Fibroblast of lung (primary cell): ENCODE measurements around the gene ANKRD6. TPM values are rescaled to one million over a fixed set of nuclear protein-coding genes. Genes with fewer than 3 reads are reported as not detected.

Experiments used
- DNase-seq, 2 donors: peaks; one replicate each; pipeline versions ENCODE4 v3.0.0 to v3.0.0-alpha.2; 2010; ENCODE audit warnings: low read depth in 2 of 2
- H2AFZ ChIP-seq: 2 replicates; pipeline ENCODE4 v1.5.1; 2012; ENCODE audit warnings: low read length, control low read depth, inconsistent platforms
- H3K27ac ChIP-seq: 2 replicates; pipeline ENCODE4 v1.5.1; 2011; ENCODE audit warnings: low read length, control low read depth; ENCODE audit not compliant: insufficient read depth
- H3K27me3 ChIP-seq: 2 replicates; pipeline ENCODE4 v1.5.1; 2011; ENCODE audit warnings: mild to moderate bottlenecking, low read length; ENCODE audit not compliant: control insufficient read depth, insufficient read depth
- H3K36me3 ChIP-seq: 2 replicates; pipeline ENCODE4 v1.5.1; 2011; ENCODE audit warnings: low read length; ENCODE audit not compliant: control insufficient read depth, insufficient read depth
- H3K4me1 ChIP-seq: 2 replicates; pipeline ENCODE4 v1.5.1; 2011; ENCODE audit warnings: low read length; ENCODE audit not compliant: control insufficient read depth, insufficient read depth; ENCODE audit errors: extremely low read depth
- H3K4me2 ChIP-seq: 2 replicates; pipeline ENCODE4 v1.5.1; 2011; ENCODE audit warnings: low read length, control low read depth; ENCODE audit not compliant: insufficient read depth; ENCODE audit errors: extremely low read depth
- H3K4me3 ChIP-seq, 4 experiments: fragments of 200-600 bp in 1 of 4; sonication (generic) in 1 of 4; replicated peaks in 1 of 4; 2 replicates each; pipeline ENCODE4 v1.5.1; 2011 to 2016; ENCODE audit warnings: low read length in 4 of 4, low read depth in 3 of 4, mild to moderate bottlenecking in 3 of 4, control low read depth in 2 of 4, inconsistent platforms in 1 of 4, mixed read lengths in 1 of 4; ENCODE audit not compliant: insufficient read depth in 1 of 4; ENCODE audit errors: control extremely low read depth in 1 of 4
- H3K79me2 ChIP-seq: 2 replicates; pipeline ENCODE4 v1.5.1; 2012; ENCODE audit warnings: mild to moderate bottlenecking, low read length, inconsistent platforms; ENCODE audit not compliant: control insufficient read depth, insufficient read depth
- H3K9ac ChIP-seq: 2 replicates; pipeline ENCODE4 v1.5.1; 2011; ENCODE audit warnings: mild to moderate bottlenecking, low read length, control low read depth; ENCODE audit not compliant: insufficient read depth
- H3K9me3 ChIP-seq: 2 replicates; pipeline ENCODE4 v1.5.1; 2012; ENCODE audit warnings: low read depth, low read length; ENCODE audit not compliant: control insufficient read depth, insufficient read depth
- H4K20me1 ChIP-seq: 2 replicates; pipeline ENCODE4 v1.5.1; 2011; ENCODE audit warnings: low read length; ENCODE audit not compliant: control insufficient read depth, insufficient read depth; ENCODE audit errors: extremely low read depth
- EZH2 ChIP-seq: IDR thresholded peaks from 2 replicates; pipeline ENCODE4 v1.5.1; 2012; ENCODE audit warnings: low read length, control low read depth, mild to moderate bottlenecking; ENCODE audit errors: missing control alignments
- polyA plus RNA-seq, 2 donors: library from polyadenylated mRNA; depleted of rRNA in 1 of 2; stranded (reverse) in 1 of 2; unstranded in 1 of 2; fragments of >200 nt; gene quantifications; 2 replicates each; pipeline ENCODE4 v1.2.1, GENCODE V29; 2011 to 2012; ENCODE audit warnings: missing spikeins in 1 of 2
- total RNA-seq: library from RNA; depleted of rRNA; stranded (reverse); fragments of >200 nt; gene quantifications from 2 replicates; pipeline ENCODE4 v1.2.1, GENCODE V29; 2014
- TF ChIP-seq, protein P1 (sequence below), 2 donors: IDR thresholded peaks in 1 of 2; conservative IDR thresholded peaks in 1 of 2; 1 replicate in 1 of 2; 2 replicates in 1 of 2; pipeline ENCODE4 v1.5.1; 2011 to 2012; ENCODE audit warnings: low read length in 2 of 2, control low read depth in 1 of 2, inconsistent platforms in 1 of 2, low read depth in 1 of 2, mild to moderate bottlenecking in 1 of 2

ANKRD6 gene
- total and polyA plus RNA-seq, 2 donors (not counting 1 experiment from before 2014, with no cell fraction given) = 0.39 to 2.3 TPM

DNA sequence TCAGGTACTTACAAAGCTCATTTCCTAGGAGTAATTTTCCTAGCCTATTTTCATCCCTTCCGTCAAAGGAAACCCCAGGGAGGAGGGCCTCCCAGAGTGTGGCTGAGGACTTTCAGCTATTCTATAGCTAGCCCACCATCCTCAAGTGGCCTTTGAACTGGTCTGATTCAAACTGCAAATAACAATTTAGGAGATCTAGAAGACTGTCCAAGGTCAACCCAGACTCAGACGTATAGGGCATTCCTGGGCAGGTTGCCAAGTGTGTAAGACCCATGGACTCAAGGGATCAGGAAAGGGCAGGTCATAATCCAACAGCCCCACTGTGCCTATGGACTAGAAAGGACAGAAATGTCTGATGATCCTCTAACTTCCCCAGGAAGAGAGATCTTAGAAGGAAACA is 18.7 kb upstream of the ANKRD6 start:
- Histone ChIP-seq H3K9ac (no peak overlapping the region), H3K27me3 (peaks cover 33% of the 10 kb centered on the region), H2AFZ (no peak overlapping the region), H4K20me1 (no peaks in the 10 kb centered on the region), H3K36me3 (no peaks in the 10 kb centered on the region), H3K4me1 (no peaks in the 10 kb centered on the region), H3K27ac (no peak overlapping the region), H3K79me2 (no peaks in the 10 kb centered on the region), H3K4me2 (no peak overlapping the region), H3K9me3 (no peaks in the 10 kb centered on the region), H3K4me3 (no peak overlapping the region)
- TF ChIP-seq, protein P1, sequence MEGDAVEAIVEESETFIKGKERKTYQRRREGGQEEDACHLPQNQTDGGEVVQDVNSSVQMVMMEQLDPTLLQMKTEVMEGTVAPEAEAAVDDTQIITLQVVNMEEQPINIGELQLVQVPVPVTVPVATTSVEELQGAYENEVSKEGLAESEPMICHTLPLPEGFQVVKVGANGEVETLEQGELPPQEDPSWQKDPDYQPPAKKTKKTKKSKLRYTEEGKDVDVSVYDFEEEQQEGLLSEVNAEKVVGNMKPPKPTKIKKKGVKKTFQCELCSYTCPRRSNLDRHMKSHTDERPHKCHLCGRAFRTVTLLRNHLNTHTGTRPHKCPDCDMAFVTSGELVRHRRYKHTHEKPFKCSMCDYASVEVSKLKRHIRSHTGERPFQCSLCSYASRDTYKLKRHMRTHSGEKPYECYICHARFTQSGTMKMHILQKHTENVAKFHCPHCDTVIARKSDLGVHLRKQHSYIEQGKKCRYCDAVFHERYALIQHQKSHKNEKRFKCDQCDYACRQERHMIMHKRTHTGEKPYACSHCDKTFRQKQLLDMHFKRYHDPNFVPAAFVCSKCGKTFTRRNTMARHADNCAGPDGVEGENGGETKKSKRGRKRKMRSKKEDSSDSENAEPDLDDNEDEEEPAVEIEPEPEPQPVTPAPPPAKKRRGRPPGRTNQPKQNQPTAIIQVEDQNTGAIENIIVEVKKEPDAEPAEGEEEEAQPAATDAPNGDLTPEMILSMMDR (conservative IDR thresholded peaks at IDR 0.05 in 1 of 2, IDR thresholded peaks at IDR 0.05 in 1 of 2; ENCODE audit: low read depth in 1 of 2, low read length in 2 of 2) = no peak
- no peak for TF ChIP-seq EZH2
- DNase-seq = no peak

DNA sequence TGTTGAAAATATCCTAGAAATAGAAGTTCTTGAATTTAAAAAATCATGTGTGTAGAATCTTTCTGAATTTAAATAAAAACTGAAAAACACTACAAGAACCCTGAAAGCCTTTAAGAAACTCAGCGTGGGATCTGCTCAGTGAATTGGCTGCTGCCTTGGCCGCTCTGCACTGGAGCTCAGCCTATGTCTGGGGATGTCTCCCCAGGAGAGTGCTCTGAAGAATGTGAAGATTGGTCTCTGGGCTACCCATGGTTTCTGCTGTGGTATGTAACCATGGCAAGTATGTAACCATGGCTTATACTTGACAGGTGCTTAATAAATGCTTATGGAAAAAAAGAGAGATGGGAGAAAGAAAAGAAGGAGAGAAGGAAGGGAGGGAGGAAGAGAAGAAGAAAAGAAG is 17.8 kb upstream of the ANKRD6 start:
- Histone ChIP-seq H3K79me2 (no peaks in the 10 kb centered on the region), H3K4me2 (no peak overlapping the region), H3K27me3 (peaks cover 33% of the 10 kb centered on the region), H3K9ac (no peak overlapping the region), H4K20me1 (no peaks in the 10 kb centered on the region), H3K36me3 (no peaks in the 10 kb centered on the region), H3K4me3 (no peak overlapping the region), H3K9me3 (no peaks in the 10 kb centered on the region), H3K27ac (no peak overlapping the region), H2AFZ (no peak overlapping the region), H3K4me1 (no peaks in the 10 kb centered on the region)
- TF ChIP-seq EZH2 = no peak
- TF ChIP-seq, protein P1 (conservative IDR thresholded peaks at IDR 0.05 in 1 of 2, IDR thresholded peaks at IDR 0.05 in 1 of 2; ENCODE audit: low read depth in 1 of 2, low read length in 2 of 2) = no peak
- peak in 1 of 2 donors; percentile 25 for DNase-seq

DNA sequence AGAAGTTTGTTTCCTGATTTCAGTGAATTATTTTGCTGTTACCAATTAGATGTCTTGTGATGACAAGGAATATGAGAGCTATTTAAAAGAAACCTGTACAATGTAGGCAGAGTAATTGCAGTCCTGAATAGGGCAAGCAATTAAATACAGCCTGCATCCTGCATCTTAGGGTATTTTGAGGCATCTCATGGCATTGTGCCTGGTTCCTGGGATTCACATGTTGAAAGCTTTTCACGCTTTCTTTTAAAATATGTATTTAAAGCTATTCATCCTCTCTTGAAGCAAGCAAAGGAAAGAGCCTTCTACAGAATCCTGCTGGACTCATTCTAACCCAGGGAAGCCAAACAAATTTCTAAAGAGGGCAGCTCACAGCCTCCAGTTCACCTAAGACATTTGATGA is 16.2 kb upstream of the ANKRD6 start:
- peaks cover 23% of the 10 kb centered on the region for H3K27me3 ChIP-seq
- no peak overlapping the region for H3K9ac ChIP-seq
- no peak for DNase-seq
- H3K4me1 ChIP-seq = no peaks in the 10 kb centered on the region
- H3K79me2 ChIP-seq = no peaks in the 10 kb centered on the region
- no peak overlapping the region for H3K4me2 ChIP-seq
- no peaks in the 10 kb centered on the region for H3K36me3 ChIP-seq
- no peaks in the 10 kb centered on the region for H3K9me3 ChIP-seq
- no peak overlapping the region for H2AFZ ChIP-seq
- H3K27ac ChIP-seq = no peak overlapping the region
- H3K4me3 ChIP-seq = no peak overlapping the region
- TF ChIP-seq EZH2 = no peak
- TF ChIP-seq, protein P1 (conservative IDR thresholded peaks at IDR 0.05 in 1 of 2, IDR thresholded peaks at IDR 0.05 in 1 of 2; ENCODE audit: low read depth in 1 of 2, low read length in 2 of 2) = no peak
- no peaks in the 10 kb centered on the region for H4K20me1 ChIP-seq
